HT-29 (cell line): ENCODE data around the gene PNLIPRP3. TPM values are rescaled to one million over a fixed set of nuclear protein-coding genes. Genes with fewer than 3 reads are reported as not detected.
"Not testable (repeated sequence)": the region's sequence is repeated elsewhere in the genome, so short reads cannot be mapped to it uniquely, and the experiment has no call there.

Experiments
- DNase-seq: peaks from one replicate; pipeline ENCODE4 v3.0.0-alpha.2; 2015; ENCODE audit warnings: low spot score
- total RNA-seq: library from RNA; depleted of rRNA; stranded (reverse); fragments of >200 nt; shearing (Covaris generic); gene quantifications from 2 replicates; pipeline ENCODE4 v1.2.3, GENCODE V29; 2014; rRNA removed

Gene PNLIPRP3
- total RNA-seq = not detected in 2 replicates

DNA sequence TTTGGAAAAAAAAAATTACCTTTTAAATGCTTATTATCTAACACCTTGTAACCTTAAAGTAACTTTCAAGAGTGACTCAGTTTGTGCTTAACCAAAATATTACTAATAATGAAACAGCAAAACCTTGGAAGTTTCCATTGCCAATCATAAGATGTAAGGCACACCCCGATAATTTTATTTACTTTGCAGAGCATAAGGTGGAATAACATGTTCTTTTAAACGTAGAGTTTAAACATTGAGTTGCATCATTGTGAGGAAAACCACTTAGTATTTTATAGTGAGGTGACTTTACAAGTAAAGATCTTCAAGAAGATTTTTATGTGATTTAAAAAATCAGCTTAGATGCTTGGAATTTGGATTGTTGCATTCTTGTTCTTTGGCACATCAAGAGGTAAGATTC is at the start of gene PNLIPRP3:
TSS of gene PNLIPRP3 (plus strand) at position 177 of the 400 bp plus-strand sequence. CDS start at position 343, 166 bp downstream.
- DNase-seq = no peak

DNA sequence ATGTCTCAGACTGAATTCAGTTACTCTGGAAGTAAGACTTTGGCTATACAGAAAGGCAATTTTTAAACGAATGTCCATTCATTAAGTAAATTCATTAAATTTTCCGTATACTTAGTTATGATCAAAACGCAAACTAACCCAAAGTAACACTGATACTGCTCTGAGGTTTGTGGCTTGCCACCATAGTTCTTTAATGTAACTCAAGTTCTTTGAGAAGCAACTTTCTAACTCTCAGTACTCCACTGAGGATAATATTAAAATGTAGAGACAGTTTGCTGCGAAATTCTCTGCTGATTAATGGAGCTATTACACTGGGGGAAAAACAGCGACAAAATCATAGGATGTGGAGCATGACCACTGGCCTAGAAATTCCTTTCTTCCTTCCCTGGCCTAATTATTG is 45.4 kb upstream of the PNLIPRP3 start:
- no peak for DNase-seq

DNA sequence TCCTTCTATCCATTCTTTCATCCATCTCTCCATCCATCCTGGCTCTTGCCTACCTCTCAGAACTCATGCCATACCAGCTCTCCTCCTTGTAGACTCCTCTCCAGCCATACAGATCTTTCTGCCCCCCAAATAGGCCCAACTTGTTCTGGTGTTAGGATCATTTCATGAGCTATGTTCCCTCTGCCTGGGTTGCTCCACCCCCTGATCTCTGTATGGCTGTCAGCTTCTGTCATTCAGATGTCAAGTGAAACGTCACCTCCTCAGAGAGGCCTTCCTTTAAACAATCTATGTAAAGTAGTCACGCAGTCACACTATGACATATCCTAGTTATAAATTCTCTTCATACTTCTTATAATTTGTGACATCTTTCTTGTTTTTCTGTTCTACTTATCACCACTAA is 42.3 kb upstream of the PNLIPRP3 start:
- DNase-seq = no peak

DNA sequence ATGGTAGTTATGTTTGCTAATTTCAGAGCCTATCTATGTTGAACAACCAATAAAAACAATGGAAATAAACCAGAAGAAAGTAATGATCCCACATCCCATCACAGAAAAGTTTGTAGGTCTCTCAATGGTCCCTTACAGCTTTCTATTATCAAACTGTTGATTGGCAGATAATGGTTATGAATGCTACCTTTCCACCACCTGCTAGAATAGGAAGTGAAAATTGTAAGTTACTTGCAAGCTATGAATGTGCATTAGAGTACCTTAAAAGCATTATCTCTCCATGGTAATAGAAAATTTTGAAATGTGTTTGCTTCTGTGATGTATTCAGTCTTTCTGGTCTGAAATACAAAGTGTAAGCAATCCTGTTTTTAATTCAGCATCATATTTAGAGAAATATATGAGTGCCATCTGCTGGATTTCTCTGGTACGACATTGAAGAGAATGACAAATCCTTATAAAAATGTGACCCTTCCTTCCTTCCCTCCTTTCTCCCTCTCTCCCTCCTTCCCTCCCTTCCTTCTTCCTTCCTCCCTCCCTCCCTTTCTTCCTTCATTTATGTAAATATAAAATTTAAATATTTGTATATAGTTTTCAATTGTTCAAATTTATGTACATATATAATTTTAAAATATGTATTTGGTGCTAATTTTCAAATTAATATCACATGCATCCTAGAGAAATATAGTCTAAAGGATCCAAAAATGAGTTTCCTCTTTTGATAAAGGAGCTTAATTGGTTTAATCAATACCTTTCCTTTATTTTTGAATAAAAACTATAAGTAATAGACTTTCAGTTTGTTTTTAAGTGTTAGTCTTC is 41.4 kb upstream of the PNLIPRP3 start:
- DNase-seq = peak; percentile 52

DNA sequence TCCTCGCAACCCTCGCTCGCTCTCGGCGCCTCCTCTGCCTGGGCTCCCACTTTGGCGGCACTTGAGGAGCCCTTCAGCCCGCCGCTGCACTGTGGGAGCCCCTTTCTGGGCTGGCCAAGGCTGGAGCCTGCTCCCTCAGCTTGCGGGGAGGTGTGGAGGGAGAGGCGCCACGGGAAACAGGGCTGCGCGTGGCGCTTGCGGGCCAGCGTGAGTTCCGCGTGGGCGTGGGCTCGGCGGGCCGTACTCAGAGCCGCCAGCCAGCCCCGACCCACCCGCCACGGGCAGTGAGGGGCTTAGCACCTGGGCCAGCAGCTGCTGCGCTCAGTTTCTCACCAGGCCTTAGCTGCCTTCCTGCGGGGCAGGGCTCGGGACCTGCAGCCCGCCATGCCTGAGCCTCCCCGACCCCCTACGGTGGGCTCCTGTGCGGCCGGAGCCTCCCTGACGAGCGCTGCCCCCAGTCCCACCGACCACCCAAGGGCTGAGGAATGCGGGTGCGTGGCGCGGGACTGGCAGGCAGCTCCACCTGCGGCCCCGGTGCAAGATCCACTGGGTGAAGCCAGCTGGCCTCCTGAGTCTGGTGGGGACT is 34.3 kb upstream of the PNLIPRP3 start:
- not testable (repeated sequence) for DNase-seq

DNA sequence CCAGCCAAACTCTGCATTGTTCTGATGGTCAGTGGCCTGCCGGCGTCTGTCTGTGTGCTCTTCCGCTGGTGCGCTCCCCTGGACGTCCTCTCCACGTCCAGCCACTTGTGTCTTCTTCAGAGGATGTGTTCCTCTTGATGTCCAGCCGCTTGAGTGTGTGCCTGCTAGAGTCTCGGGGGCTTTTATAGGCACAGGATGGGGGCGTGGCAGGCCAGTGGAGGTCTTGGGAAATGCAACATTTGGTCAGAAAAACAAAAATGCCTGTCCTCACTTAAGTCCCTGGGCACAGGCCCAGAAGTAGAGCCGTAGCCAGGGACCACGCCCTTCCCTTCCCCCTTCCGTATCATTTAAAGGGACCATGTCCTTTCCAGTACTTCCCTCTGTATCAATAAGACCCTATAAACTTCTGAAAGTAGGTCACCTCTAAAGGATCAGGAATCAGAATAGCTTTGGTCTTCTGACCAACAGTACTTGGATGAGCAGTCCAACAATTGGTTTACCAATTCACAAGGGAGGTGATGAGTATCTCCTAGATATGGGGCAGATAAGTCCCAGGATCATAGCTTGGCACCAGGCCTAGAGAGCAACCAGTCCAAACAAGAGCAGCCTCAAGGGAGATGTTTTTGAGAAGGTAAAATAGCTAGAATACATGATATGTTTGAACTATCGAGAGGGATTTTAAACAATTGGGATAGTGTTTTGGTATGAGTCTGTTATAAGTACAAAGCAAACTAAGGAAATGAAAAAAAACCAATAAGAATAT is 32.2 kb upstream of the PNLIPRP3 start:
- DNase-seq = no peak

DNA sequence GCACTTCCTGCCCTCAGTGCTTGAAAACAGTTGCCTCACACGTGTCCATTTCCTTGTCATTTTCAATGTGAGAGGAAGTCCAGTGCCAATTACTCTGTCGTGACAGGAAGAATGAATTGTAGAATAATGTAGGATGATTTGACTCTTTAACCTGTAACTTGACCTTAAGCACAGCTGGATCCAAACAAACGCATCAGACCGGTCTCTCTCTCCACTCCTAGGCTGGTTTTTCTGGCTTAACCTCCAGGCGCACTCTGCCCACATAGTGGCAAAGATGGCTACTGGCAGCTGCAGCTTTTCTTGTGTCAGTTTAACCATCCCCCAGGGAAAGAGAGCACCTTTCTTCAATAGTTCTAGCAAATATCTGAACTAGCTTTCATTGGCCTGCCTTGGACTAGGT is 29.4 kb upstream of the PNLIPRP3 start:
- DNase-seq = no peak

DNA sequence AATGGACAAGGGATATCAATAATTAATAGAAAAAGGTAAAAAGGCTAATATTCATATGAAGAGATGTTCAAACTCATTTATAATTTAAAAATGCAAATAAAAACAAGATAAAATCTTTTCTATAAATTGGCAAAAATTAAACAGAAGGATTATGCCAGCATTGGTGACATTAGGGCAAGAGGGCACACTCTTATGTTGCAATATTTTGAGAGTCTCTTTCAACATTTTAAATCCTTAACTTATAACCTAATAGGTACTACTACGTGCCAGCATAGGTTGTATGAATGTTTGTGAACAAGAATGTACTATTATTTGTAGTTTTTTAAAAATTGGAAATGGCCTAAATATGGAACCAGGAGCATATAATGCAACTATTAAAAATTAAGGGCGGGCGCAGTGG is 24.8 kb upstream of the PNLIPRP3 start:
- no peak for DNase-seq

DNA sequence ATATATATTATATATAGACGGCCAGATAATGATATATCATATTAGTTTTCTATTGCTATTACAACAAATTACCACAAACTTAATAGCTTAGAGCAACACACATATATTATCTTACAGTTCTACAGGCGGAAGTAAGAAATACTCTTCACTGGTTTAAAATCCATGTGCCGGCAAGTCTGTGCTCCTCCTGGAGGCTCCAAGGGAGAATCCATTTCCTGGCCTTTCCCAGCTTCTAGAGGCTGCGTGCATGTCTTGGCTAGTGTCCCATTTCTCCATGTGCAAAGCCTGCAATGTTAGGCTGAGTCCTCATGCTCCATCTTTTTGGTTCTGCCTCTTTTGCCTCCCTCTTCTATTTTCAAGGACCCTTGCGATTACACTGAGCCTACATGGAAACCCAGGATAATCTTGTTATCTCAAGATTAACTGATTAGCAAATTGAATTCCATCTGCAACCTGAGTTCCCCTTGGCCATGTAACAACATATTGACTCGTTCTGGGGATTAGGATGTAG is 23.9 kb upstream of the PNLIPRP3 start:
- DNase-seq = no peak

DNA sequence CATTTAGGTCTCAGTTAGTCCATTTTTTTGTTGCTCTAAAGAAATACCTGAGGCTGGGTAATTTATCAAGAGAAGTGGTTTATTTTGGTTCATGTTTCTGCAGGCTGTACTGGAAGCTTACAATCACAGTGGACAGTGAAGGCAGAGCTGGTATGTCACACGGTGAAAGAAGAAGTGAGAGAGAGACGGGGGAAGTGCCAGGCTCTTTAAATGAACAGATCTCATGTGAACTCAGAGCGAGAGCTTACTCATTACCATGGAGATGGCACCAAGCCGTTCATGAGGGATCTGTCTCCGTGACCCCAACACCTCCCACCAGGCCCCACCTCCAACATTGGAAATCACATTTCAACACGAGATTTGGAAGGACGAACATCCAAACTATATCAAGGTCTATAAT is 18.9 kb upstream of the PNLIPRP3 start:
- DNase-seq = no peak

DNA sequence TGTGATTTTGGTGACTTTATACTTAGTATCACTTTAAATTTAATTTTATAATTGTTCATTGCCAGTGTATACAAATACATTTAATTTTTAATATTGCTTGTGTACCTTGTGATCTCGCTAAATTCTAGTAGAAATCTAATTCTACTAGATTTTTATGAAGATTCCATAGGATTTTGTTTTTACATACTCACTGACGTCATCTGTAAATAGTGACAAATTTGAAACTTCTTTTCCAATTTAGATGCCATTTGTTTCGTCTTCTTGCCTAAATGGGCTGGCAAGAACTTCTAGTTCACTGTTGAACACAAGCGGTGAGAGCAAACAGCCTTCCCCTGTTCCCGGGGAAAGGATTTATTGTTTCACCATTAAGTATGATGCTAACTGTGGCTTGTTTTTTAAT is 17.3 kb upstream of the PNLIPRP3 start:
- DNase-seq = no peak

DNA sequence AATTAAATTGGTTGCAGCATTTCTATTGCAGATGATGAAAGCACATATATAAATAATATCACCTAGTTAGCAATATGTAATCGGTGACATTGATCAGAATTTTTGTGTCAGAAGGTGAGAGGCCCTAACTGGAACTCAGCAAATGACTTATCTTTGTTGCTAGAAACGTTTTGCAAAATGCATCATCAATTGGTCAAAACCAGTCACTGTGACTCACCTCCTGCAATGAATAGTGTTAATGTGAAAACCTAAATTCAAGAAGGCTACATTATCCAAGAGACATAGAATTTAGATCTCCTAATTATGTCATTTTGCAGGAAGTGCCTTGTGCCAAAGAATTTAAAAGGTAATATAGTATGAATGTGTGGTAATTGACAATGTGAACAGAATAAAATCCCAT is 9.8 kb upstream of the PNLIPRP3 start:
- no peak for DNase-seq

DNA sequence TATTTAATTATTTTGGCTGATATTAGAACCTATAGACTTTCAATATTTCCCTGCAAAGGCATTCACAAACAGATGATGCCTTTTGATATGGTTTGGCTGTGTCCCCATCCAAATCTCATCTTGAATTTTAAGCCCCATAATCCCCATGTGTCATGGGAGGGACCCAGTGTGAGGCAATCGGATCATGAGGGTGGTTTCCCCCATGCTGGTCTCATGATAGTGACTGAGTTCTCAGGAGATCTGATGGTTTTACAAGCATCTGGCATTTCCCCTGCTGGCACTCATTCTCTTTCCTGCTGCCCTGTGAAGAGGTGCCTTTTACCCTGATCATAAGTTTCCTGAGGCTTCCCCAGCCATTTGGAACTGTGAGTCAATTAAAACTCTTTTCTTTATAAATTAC is 9.3 kb upstream of the PNLIPRP3 start:
- DNase-seq = no peak

DNA sequence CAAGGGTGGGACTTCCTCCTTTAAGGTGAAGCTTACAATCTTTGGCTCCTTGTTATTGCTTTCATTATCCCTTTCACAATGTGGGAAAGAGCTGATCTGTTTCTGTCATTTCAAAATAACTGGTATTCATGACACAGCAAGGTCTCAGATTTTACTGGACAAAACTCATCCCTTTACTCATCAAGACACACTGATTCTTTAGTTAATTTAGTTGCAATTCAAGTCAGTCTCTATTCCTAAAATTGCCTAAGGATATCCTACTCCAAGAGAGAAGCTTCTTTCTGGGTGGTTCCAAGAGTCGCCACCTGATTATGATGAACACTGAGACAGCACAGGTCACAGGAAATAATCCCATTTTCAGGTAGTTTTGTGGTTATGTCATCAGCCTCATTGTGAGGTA is 5.8 kb upstream of the PNLIPRP3 start:
- DNase-seq = no peak

DNA sequence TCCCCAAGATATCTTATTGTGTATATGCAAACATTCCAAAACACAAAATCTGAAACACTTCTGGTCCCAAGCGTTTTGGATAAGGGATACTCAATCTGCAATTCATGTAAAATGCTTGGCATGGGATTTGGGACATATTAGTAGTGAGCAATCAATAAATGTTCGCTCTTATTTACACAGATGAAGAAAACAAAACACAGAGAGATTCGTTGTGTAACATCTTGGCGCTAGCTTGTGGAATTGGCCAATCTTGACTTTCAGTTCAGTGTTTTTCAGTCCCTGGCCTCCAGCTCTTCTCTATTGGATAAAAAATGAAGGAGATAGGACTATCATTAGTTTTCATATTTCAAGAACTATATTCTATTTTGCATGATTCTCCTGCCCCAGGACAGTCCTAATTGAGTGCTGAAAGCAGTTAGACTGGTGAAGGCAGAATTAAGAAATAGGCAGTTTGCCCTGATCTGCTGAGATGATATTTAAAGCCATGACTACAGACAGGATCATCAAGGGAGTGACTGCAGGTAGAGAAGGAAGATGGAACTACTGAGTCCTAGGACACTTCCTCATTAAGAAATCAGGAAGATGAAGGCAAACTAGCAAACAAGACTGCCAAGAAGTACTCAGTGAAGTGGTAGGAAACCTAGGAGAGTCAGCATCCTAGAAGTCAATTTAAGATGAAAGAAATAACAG is 1.8 kb downstream of the PNLIPRP3 start:
- no peak for DNase-seq

DNA sequence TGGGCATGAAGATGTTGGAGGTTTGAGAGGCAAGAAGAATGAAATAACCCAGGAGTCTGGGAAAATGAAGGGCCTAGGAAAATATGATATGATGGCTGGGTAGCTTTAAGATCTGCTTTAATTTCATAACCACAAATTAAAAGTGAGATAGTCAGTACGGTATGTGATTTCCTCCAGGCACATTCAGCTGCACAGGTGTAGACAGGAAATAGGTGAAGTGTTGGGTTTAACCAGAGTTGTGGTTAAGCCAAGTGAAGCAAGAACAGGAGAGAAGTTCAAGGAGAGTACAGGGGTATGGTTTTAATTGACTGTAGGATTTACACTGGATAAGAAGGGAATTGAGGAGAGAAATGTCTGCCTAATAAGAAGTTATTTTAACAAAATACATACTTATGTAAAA is 2.6 kb downstream of the PNLIPRP3 start:
- no peak for DNase-seq

DNA sequence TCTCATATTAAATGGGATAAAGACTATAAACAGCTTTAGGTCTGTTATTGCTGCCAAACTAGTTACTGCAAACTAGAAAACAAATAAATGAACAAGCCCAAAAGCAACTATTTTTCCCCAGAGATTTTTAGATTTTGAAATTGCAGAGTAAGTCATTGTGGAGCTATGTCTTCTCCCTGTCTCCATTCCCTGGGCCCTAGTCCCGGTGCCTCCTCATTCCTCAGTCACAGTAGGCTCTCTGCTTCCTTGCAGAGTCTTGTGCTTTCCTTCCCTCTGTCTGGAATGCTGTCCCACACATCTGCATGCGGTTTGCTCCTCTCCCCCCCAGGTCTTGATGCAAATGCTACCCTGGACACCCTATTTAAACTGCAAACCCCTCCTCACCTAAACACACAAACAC is 4.0 kb downstream of the PNLIPRP3 start:
- no peak for DNase-seq

DNA sequence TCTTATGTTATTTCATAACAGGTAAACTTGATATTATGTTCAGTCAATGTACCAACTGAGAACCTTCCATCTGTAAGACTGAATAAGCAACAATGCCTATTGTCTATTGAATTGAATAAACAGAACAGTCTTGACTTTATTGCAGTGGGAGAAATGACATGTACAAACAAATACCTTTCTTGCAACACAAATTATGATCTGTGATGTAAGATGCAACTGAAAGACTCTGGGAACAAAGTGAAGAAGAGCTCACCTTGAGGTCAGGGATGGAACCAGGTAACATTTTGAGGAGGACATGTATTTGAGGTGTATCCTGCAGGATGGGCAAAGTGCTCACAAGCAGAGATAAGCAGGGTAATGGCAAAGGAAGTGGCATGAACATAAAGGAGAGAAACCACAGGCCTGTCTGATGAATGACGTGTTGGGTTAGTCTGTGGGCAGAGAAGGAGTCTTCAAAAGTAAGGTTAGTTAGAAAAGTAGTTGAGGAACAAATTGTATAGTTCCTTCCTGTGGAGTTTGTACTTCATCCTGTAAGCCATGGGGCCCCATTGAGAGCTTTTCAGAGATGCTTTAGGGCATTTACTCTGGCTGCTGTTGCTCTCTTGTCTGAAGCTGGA is 9.5 kb downstream of the PNLIPRP3 start:
- no peak for DNase-seq

DNA sequence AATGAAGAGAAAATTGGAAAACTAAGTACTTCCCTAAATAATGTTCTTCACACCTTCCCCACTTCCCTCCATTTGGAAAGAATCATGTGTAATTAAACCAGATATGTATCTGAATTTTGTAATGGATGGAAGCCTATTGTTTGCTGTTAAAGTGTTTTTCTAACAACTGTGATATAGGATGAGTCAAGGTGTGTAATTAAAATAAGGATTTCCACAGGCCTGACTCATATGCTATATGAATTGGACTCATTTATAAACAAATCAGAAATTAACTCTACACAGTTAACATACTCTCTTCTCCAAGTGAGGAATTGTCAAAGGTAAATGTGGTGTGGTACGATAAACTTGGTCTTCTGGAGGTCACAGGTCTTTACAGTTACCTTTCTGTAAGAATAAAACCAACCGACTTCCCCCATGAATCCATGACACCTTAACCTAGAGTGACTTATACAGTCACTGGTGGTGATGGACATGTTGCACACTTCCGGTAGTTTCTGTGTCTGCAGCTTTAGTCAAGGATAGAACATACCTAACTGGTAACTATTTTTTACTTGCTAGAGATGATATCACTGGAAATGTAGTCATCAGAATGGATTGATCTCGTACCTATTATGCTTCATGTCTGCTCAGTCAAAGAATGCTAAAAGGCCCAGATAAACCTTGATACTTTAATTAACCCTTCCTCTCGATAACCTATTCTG is 12.8 kb downstream of the PNLIPRP3 start:
- no peak for DNase-seq

DNA sequence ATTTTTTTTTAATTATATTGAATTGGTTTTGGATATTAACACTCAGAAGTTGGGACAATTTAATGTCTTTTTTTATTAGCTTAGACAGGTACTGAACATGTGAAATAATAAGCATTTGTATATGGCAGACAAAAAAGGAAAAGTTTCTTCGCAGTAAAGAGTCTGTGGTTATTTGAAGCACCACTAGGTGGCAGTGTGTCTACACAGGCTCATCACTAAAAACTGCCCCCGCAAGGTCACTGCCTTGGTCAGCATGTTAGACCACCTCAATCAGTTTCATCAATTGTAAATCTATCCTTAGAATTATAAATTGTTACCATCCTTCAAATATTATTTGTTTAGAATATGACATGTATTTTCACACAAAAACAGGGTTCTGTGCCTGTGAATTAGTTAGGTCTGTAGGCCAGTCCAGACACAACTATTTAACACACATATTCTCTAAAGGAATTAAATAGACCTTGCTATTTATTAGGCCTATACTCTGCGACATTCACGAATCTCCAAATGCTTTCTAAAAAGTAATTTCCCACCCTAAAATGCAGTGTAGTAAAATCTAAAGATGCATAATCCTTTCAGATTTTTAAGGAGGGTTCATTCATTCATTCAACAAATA is 17.0 kb downstream of the PNLIPRP3 start:
- peak; percentile 36 for DNase-seq
